Measurements from ENCODE around the gene EPB41L4B.
A peak's percentile ranks its signal among the peaks of the same experiment; 100 is the strongest.
"Not testable (repeated sequence)": the region's sequence is repeated elsewhere in the genome, so short reads cannot be mapped to it uniquely, and the experiment has no call there.

EPB41L4B gene

GRCh38 chr9:109320742-109321448 lies at the start of gene EPB41L4B:
TSS of gene EPB41L4B (minus strand) at chr9:109321059. CDS start at chr9:109320446, 613 bp downstream.
- TF ChIP-seq CTCF (IDR thresholded peaks at IDR 0.05; ENCODE audit: borderline replicate concordance, control extremely low read depth, extremely low read depth, insufficient read depth, missing control alignments) = peak; percentile 99
- in situ Hi-C loops (cut with MboI; ENCODE audit: low sequenced_read_pairs, unreplicated experiment) = no loop called here
- DNase-seq (ENCODE audit: low spot score) = peak; percentile 92

- TF ChIP-seq CTCF (IDR thresholded peaks at IDR 0.05; ENCODE audit: borderline replicate concordance, control extremely low read depth, extremely low read depth, insufficient read depth, missing control alignments) = no peak
- no peak for DNase-seq (ENCODE audit: low spot score)
- in situ Hi-C loops (cut with MboI; ENCODE audit: low sequenced_read_pairs, unreplicated experiment) = no loop called here
Measured at GRCh38 chr9:109369285-109369684, 48.4 kb upstream of the EPB41L4B start.

GRCh38 chr9:109360771-109361170 lies 39.9 kb upstream of the EPB41L4B start:
- DNase-seq (ENCODE audit: low spot score) = no peak
- in situ Hi-C loops (cut with MboI; ENCODE audit: low sequenced_read_pairs, unreplicated experiment) = no loop called here
- no peak for TF ChIP-seq CTCF (IDR thresholded peaks at IDR 0.05; ENCODE audit: borderline replicate concordance, control extremely low read depth, extremely low read depth, insufficient read depth, missing control alignments)

GRCh38 chr9:109358968-109359603 lies 38.2 kb upstream of the EPB41L4B start:
- DNase-seq (ENCODE audit: low spot score); in situ Hi-C loops (cut with MboI; ENCODE audit: low sequenced_read_pairs, unreplicated experiment): not testable (repeated sequence)

- DNase-seq (ENCODE audit: low spot score) = no peak
- no peak for TF ChIP-seq CTCF (IDR thresholded peaks at IDR 0.05; ENCODE audit: borderline replicate concordance, control extremely low read depth, extremely low read depth, insufficient read depth, missing control alignments)
- in situ Hi-C loops (cut with MboI; ENCODE audit: low sequenced_read_pairs, unreplicated experiment) = no loop called here
Measured at GRCh38 chr9:109355564-109356297, 34.9 kb upstream of the EPB41L4B start.

GRCh38 chr9:109354190-109354589 lies 33.3 kb upstream of the EPB41L4B start:
- DNase-seq (ENCODE audit: low spot score) = no peak
- in situ Hi-C loops (cut with MboI; ENCODE audit: low sequenced_read_pairs, unreplicated experiment) = no loop called here
- TF ChIP-seq CTCF (IDR thresholded peaks at IDR 0.05; ENCODE audit: borderline replicate concordance, control extremely low read depth, extremely low read depth, insufficient read depth, missing control alignments) = no peak

GRCh38 chr9:109351032-109351431 lies 30.2 kb upstream of the EPB41L4B start:
- no peak for TF ChIP-seq CTCF (IDR thresholded peaks at IDR 0.05; ENCODE audit: borderline replicate concordance, control extremely low read depth, extremely low read depth, insufficient read depth, missing control alignments)
- in situ Hi-C loops (cut with MboI; ENCODE audit: low sequenced_read_pairs, unreplicated experiment) = no loop called here
- DNase-seq (ENCODE audit: low spot score) = no peak
